NOMO-1 treated with dmso at 0.1 percent for 144 hours (cell line): Measurements from ENCODE around the gene STIMATE.

ENCODE experiments used
- DNase-seq: peaks from one replicate; lab custom pipeline; 2025; ENCODE audit not compliant: unreplicated experiment; lab: John Stamatoyannopoulos, UW

The STIMATE gene

GRCh38 chr3:52824037-52824436, 73.3 kb downstream of the STIMATE start:
- no peak for DNase-seq

DNA sequence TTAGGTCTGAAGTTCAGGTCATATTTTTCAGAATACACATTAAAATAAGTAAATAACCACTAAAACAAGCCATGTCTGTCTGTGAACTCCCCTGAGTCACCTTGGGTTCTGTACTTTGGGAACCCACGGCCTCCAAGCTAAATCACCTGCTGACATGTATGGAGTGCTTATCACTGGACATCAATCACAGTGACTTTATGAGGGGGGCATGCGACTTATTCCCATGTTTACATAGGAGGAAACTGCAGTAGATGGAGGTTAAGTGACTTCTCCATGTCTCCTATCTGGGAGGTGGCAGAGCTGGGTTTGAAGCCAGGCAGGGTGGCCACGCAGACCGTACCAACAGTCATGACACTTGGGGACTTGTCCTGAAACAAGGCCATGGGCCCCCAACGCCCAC, 75.0 kb downstream of the STIMATE start:
- DNase-seq, result no peak

DNA sequence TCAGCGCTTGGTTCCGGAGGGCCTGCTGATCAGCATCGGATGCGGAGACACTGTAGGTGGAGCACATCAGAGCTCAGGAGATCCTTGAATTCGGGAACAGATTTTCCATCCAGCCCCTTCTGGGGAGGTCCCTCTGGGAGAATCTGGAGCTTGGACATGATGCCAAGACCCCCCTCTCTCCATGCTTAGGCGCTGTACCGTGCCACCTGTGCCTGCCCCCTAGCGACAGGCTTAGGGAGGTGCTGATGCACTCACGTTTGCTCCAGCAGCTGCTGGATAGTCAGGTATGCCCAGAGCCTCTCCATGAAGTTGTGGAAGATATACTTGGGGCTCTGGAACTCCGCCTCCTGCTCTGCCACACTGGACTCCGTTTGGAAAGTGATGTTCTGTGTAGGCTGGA, 76.6 kb downstream of the STIMATE start:
- no peak for DNase-seq

DNA sequence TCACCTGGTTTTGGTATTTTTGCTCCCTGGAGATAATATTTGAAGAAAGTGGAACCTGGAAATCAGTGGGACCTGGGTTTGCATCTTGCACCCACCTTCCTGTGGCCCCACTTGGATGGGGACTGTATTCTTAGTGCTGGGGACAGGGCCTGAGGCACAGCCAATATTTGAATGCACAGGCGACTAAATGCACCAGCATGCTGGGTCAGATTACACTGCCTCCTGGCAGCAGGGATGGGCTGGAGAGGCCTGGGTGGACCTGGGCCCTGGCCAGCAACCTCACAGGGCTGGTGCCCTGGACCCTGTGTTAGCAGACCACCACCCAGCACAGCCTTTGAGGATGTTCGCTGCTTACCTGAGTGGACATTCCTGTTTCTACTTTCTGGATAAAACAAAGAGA, 77.4 kb downstream of the STIMATE start:
- no peak for DNase-seq

DNA sequence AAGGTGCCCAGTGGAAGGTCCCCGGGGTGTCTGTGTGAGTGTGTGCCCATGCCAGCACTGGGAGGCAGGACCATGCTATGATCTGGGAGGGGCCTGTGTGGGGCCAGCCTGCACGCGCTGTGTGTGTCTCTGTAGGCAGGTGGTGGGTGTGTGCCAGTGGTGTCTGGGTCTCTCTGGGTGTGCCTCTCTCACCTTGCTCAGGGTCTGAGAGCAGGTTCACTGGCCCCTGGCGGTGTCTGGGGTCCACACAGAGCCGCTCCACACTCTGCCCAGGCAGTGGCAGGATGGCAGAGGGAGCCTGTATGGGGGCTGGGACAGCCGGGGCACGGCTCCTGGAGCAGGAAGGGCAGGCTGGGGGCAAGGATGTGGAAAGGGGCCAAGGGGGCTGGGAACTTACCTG, 79.5 kb downstream of the STIMATE start:
- DNase-seq, result no peak

DNA sequence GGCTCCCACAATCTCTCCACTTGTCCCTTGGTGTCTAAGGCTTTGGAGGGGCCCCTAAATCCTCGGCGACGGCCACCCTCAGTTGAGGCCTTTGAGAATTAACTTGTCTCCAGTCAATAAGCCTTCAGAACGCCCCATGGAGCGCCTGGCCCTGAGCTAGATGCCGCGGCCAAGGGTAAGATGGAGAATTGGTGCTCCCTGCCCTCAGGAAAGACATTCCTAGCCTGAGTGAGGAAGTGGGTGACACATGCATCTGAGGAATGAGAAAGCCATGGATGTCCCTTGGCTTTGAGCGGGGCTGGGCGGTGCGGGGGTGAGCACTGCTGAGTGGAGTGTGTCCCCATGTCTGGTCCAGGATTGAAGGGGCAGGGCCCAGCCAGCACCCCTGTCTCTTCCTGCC, 80.1 kb downstream of the STIMATE start:
- no peak for DNase-seq

GRCh38 chr3:52816654-52817053, 80.7 kb downstream of the STIMATE start:
- DNase-seq, result no peak

DNA sequence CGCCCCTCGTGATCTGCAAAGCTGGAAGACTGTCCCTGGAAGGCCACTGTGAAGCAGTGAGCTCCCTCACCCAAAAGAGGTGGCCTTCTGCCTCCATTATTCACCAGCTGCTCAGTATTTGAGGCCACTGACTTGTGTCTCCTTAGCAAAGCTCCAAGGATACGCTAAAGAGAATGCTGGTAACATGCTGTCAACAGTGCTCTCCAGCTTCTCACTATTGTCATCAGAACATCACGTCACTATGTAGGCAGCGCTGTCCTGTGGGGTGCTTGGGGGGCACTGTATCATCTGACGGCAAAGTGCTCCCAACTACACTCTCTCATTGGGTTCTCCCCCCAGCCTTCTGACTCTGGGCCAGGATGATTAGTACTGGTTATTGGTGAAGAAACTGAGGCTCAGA, 81.1 kb downstream of the STIMATE start:
- DNase-seq, result no peak

- no peak for DNase-seq
Observed at GRCh38 chr3:52813810-52814209, 83.5 kb downstream of the STIMATE start.

DNA sequence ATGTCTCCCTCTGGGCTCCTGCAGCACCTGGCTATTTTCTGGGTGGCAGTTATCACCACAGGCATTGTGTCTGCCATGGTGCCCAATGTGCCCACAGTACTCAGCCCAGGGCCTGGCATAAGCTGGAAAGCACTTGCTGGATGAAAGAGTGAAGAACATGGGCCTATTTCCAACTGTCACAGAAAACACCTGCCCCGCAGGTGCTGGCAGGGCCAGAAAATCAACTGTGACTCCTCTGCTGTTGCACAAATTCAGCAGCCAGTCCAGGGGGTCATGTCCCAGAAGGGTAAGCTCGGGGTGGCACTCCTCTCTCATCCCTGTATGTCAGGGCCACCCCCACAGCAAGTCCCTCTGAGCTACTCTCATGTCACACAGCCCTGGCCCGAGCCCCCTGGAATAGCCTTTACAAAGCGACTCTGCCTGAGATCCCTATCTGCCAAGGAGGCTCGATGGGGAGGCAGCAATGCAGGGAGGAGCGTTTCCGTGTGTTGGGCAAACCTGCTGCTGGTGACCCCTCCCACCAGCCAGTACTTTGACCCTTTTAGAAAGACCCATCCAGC, 85.8 kb downstream of the STIMATE start:
- no peak for DNase-seq

DNA sequence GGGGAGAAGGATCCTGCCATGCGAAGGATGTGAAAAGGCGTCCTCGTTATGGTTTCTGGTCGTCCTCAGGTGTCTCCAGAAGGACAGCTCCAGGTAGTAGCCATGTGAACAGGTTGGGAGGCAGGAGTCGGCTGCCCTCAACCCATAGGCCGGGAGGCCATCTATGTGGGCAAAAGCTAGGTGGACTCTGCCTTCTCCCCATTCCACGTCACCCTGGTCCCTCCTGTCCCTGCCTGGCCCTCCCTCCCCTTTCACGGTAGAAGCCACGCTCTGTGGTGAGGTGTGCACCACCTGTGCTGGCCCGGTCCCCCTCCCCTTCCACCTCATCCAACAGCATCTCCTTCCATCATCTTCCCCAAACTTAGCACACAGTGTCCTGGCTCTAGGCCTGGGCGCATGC, 86.4 kb downstream of the STIMATE start:
- DNase-seq, result no peak

DNA sequence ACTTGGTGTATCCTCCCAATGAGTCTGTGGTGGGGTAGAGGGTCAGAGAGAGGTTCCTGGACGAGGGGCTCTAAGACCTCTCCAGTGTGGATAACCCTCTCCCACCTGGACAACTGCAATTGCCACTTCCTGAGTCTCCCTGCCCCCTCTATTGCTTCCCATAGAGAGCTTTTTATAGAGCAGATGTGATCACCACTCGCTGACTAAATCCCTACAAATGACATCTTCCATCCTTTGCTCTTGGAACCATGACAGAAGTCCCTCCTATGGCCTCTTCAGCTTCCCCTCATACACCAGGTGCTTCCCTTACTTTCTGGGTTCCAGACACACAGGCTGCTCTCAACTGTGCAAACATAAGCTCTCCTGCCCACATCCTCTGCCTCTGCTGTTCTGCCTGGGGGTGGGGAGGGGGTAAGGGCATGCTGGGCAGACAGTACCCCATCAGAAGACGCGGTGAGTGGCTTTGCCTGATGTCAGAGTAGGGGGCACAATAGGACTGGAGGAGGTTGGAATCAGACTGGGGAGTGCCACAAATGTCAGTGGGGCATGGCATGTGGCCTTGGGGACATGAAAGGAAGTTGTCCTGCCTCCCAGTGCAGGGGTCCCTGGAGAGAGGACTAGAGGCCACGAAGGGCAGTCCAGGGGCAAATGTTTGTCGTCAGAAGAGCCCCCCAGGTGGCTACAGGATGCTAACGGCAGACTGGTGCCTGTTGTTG, 87.5 kb downstream of the STIMATE start:
- DNase-seq, result no peak

GRCh38 chr3:52809149-52809548, 88.2 kb downstream of the STIMATE start:
- DNase-seq, result no peak

DNA sequence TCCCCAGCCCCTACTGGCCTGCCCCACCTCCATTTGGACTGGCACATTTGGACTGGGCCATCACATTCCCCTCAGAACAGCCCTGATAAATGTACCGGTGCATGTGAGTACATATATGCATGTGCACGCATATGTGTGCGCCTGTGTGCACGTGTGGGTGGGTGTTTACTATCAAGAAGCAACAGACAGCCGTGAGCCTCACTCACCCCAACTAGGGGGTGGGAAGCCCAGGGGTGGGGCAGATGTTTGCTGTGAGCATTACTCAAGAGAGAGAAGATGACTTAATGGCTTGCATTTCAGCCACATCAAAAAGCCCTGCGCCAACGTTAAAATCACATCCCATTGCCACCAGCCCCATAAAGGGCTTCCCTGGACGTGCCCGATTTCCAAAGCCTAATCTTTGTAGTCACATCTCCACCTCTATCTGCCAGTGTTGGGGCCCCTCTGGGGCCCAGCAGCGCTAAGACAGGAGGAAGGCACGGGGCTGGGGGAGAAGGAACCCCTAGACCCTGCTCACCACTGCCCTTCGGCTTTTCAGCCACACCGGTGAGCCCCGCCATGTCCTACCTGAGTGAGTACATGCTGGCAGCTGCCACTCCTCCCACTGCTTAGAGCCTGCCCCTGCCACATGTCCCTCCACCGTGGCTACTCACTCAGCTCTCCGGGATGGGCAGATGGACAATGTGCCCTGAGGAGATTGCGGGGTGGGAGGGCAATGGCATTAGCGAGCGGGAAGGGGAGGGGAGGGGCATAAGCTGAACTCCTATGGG, 91.9 kb downstream of the STIMATE start:
- no peak for DNase-seq

- DNase-seq, result no peak
Observed at GRCh38 chr3:52801839-52802238, 95.5 kb downstream of the STIMATE start.

GRCh38 chr3:52800079-52800478, 97.3 kb downstream of the STIMATE start:
- no peak for DNase-seq

DNA sequence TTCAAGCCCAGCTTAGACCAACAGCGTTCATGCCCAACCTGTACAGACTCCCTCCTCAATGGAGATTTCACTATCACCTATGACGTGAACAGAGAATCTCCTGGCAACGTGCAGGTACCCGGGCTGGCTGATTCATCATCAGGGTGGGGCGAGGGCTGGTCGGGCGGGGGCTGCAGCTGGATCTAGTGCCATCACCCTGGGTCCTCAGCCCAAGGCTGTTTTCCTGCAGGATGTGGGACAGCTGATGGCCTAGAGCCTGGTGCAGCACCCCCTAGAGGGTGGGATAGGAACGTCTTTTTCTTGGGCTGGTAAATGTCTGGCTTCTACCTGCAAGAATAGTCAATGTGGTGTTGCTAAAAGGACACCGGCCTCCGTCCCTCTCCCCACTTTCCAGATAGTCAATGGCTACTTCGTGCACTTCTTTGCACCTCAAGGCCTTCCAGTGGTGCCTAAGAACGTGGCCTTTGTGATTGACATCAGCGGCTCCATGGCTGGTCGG, 98.3 kb downstream of the STIMATE start:
- DNase-seq, result no peak

GRCh38 chr3:52798376-52798977, 98.9 kb downstream of the STIMATE start:
- no peak for DNase-seq

GRCh38 chr3:52796411-52796810, 100.9 kb downstream of the STIMATE start:
- no peak for DNase-seq

- no peak for DNase-seq
Observed at GRCh38 chr3:52795298-52795900, 101.9 kb downstream of the STIMATE start.

DNA sequence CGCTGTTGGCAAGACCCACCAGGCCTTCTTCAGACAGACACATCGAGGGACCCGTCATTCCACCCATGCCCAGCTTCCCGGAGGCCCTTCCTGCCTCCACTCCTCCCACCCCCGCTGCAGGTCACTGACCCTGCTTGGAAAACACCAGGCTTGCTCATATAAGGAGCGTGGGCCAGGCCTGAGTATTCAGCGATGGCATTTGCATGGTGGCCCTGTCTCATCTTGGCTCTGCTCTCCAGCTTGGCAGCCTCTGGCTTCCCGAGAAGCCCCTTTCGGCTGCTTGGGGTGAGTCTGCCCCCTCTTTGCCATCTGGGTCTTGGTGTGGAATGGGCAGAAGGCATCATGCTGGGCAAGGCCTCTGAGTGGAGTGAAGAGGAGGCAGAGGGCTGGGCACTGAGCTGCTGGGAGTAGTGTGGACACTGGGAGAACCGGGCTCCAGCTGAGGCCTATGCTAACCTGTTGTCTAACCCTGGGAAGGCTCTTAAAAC, 102.7 kb downstream of the STIMATE start, which contains the start of gene ITIH3:
TSS of gene ITIH3 (plus strand) at position 185 of the 488 bp plus-strand sequence. CDS start at position 193, 8 bp downstream.
- no peak for DNase-seq
